Ectodermal cell (in vitro differentiated cells): ENCODE data around the gene CNTLN.
A peak's percentile ranks its signal among the peaks of the same experiment; 100 is the strongest.

Experiments used
- H3K27ac ChIP-seq: 2 replicates; pipeline ENCODE4 v1.7.0; 2013; ENCODE audit warnings: mild to moderate bottlenecking, low read depth, low read length; ENCODE audit not compliant: insufficient read depth, poor library complexity, severe bottlenecking
- H3K27me3 ChIP-seq: 2 replicates; pipeline ENCODE4 v1.7.0; 2013; ENCODE audit warnings: mild to moderate bottlenecking, low read length; ENCODE audit not compliant: insufficient read depth, control insufficient read depth, poor library complexity, severe bottlenecking
- H3K36me3 ChIP-seq: one replicate; pipeline ENCODE4 v1.7.0; 2013; ENCODE audit warnings: low read length; ENCODE audit not compliant: control insufficient read depth, insufficient read depth
- H3K4me1 ChIP-seq: one replicate; pipeline ENCODE4 v1.7.0; 2013; ENCODE audit warnings: low read length; ENCODE audit not compliant: control insufficient read depth, insufficient read depth
- H3K4me3 ChIP-seq: 2 replicates; pipeline ENCODE4 v1.7.0; 2013; ENCODE audit warnings: low read depth, low read length, control low read depth; ENCODE audit not compliant: insufficient read depth
- H3K9me3 ChIP-seq: 2 replicates; pipeline ENCODE4 v1.7.0; 2013; ENCODE audit warnings: mild to moderate bottlenecking, low read length, moderate library complexity; ENCODE audit not compliant: control insufficient read depth
- WGBS, 2 experiments: methylation state at CpG; one replicate each; pipeline ENCODE4 v1.1.7; 2013; ENCODE audit warnings: missing lambda C conversion rate in 2 of 2; 5-methylcytosine and 5-hydroxymethylcytosine counted together

The CNTLN gene

DNA sequence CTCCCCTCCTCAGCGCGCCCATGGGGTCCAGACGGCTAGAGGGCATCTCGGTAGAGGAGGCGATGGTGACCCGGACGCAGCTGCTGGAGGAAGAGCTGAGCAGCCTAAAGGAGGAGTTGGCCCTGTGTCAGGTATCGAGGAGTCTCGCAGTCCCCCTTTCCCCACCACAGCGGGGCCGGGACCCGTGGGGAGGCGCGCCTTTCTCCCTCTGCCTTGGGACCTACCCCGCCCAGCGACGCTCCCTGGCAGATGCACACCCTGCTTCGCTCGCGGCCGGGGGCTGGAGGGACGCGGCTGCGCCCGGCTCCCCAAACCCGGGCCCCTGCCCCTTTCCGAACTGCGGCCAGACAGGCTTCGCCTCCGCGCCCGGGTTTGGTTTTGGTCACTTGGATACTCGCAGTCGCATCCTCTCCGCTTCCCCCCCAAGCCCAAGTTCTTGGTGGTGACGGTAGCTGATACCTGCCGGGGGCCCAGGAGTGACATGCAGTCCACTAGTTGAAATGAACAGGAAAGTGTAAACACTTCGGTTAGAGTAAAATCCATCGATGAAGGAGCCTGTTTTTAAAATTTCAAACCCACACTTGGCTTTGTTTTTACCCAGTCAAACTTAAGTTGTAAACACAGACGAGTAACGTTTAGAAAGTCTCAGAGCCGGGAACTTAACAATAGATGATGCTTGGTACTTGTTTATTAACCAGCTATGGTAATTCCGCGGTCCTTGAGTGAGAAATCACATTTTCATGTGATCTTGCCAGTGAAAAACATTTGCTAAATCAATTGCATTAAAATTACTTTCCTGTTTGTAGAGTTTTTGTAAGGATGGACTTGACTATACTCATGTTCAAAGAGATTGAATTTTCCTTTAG lies 688 bp downstream of the CNTLN start:
- Histone ChIP-seq H3K27ac (peak overlapping the region; percentile 16), H3K36me3 (no peaks in the 10 kb centered on the region), H3K27me3 (peaks cover 23% of the 10 kb centered on the region), H3K4me3 (peak overlapping the region; percentile 80), H3K4me1 (no peaks in the 10 kb centered on the region), H3K9me3 (no peaks in the 10 kb centered on the region)
- WGBS, 2 experiments, result 6% methylated on average over 44 of the region's 44 CpGs

- no peaks in the 10 kb centered on the region for H3K9me3 ChIP-seq
- H3K27me3 ChIP-seq, result peaks cover 23% of the 10 kb centered on the region
- H3K4me3 ChIP-seq, result no peak overlapping the region
- no peak overlapping the region for H3K27ac ChIP-seq
- no peaks in the 10 kb centered on the region for H3K4me1 ChIP-seq
- no peaks in the 10 kb centered on the region for H3K36me3 ChIP-seq
These were observed 2.7 kb downstream of the CNTLN start for GRCh38 chr9:17137566-17137965.

GRCh38 chr9:17138503-17138902 lies 3.7 kb downstream of the CNTLN start:
- 100% methylated on average over 1 of the region's 1 CpG; no CpG with 5 or more reads in 1 of the 2 experiments for WGBS, 2 experiments
- Histone ChIP-seq H3K4me3 (no peak overlapping the region), H3K27me3 (peaks cover 21% of the 10 kb centered on the region), H3K36me3 (no peaks in the 10 kb centered on the region), H3K9me3 (no peaks in the 10 kb centered on the region), H3K4me1 (no peaks in the 10 kb centered on the region), H3K27ac (no peak overlapping the region)

- Histone ChIP-seq H3K27ac (no peak overlapping the region), H3K36me3 (no peaks in the 10 kb centered on the region), H3K4me1 (no peaks in the 10 kb centered on the region), H3K9me3 (no peaks in the 10 kb centered on the region), H3K27me3 (peaks cover 8% of the 10 kb centered on the region), H3K4me3 (no peak overlapping the region)
- 95 to 98% methylated on average over 4 of the region's 5 CpGs for WGBS, 2 experiments
These were observed 5.6 kb downstream of the CNTLN start for GRCh38 chr9:17140418-17140817.

- Histone ChIP-seq H3K36me3 (no peaks in the 10 kb centered on the region), H3K4me3 (no peak overlapping the region), H3K4me1 (no peaks in the 10 kb centered on the region), H3K27me3 (no peaks in the 10 kb centered on the region), H3K27ac (no peak overlapping the region), H3K9me3 (no peaks in the 10 kb centered on the region)
- WGBS, 2 experiments, result 91 to 95% methylated on average over 3 of the region's 3 CpGs
These were observed 13.5 kb downstream of the CNTLN start for GRCh38 chr9:17148324-17148723.

DNA sequence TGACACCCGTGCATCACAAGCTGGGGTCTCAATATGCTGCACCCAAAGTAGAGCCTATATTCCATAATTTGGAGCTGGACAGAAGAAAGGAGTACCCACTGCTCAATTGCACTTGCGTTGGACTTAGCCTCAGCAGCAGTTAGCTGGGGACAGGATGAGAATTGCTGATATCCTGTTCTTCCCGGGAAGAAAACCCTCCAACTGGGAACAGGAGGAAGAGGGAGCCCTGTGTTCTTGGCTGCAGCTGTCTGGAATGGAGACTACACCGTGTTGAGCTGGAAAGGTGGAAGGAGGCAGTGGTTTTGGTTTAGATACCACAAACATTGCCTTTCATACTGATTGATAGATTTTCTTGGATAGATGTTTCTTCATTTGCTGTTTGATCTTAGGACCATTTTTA lies 24.6 kb downstream of the CNTLN start:
- Histone ChIP-seq H3K27me3 (no peaks in the 10 kb centered on the region), H3K9me3 (no peaks in the 10 kb centered on the region), H3K36me3 (no peaks in the 10 kb centered on the region), H3K4me3 (no peak overlapping the region), H3K4me1 (no peaks in the 10 kb centered on the region), H3K27ac (no peak overlapping the region)
- 84 to 88% methylated on average over 4 of the region's 4 CpGs for WGBS, 2 experiments

GRCh38 chr9:17160327-17160726 lies 25.5 kb downstream of the CNTLN start:
- Histone ChIP-seq H3K27me3 (no peaks in the 10 kb centered on the region), H3K9me3 (no peaks in the 10 kb centered on the region), H3K4me3 (no peak overlapping the region), H3K36me3 (no peaks in the 10 kb centered on the region), H3K4me1 (no peaks in the 10 kb centered on the region), H3K27ac (no peak overlapping the region)

- Histone ChIP-seq H3K9me3 (no peaks in the 10 kb centered on the region), H3K27me3 (no peaks in the 10 kb centered on the region), H3K27ac (no peak overlapping the region), H3K4me1 (no peaks in the 10 kb centered on the region), H3K36me3 (no peaks in the 10 kb centered on the region), H3K4me3 (no peak overlapping the region)
These were observed 30.9 kb downstream of the CNTLN start for GRCh38 chr9:17165764-17166163.

DNA sequence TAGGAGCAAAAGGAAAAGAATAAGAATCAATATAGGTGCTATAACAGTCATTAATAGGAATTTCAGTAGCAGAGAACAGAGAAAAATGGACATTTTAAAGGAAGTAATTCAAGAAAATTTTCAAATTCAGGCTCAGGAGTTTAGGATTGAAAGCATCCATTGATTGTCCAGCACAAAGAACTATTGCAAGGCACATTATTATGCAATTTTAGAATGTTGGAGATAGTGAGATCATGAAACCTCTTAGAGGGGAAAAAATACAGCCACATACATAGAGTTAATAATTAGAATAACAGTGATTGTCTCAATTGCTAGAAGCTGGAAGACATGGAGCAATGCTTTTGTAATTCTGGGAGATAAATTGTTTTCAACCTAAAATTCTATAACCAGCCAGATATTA lies 31.5 kb downstream of the CNTLN start:
- Histone ChIP-seq H3K36me3 (no peaks in the 10 kb centered on the region), H3K27me3 (no peaks in the 10 kb centered on the region), H3K27ac (no peak overlapping the region), H3K9me3 (no peaks in the 10 kb centered on the region), H3K4me3 (no peak overlapping the region), H3K4me1 (no peaks in the 10 kb centered on the region)

DNA sequence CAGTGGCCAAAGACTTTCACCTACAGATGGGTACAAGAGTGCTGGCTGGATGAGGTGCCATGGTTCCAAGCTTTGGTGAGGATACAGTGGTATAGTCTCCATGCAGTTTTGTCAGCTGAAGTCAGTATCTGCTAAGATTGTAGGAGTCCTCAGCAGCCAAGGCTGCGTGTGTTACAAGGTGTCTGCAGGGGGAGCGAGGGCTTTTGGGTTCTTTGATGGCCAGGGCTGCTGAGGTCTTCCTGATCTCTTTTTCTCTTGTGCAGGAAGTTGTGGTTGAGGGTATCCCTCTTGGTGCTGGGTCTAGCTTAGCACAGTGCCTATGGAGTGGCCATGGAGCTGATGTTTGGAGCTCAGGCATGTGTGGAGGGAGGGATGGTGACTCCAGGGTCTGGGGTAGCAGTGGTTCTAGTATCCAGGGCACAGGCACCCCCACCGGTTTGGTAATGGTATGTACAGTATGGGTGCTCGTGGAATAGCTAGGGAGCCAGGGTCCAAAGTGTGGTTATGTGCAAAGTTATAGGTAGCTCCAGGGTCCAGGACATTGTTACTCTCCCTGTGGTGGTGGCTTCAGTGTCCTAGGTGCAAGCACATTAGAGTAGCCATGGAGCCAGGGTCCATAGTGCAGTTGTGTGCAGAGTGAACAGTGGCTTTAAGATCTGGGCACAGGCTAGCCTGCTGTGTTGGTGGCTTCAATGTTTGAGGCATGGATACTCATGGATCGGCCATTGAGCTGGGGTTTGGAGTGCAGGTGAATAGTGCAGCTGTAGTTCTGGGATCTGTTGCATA lies 36.7 kb downstream of the CNTLN start:
- no peak overlapping the region for H3K27ac ChIP-seq
- WGBS, 2 experiments, result 94 to 96% methylated on average over 5 of the region's 5 CpGs
- no peaks in the 10 kb centered on the region for H3K4me1 ChIP-seq
- H3K4me3 ChIP-seq, result no peak overlapping the region
- H3K9me3 ChIP-seq, result no peaks in the 10 kb centered on the region
- H3K36me3 ChIP-seq, result no peaks in the 10 kb centered on the region
- H3K27me3 ChIP-seq, result no peaks in the 10 kb centered on the region
